ENCODE data around the gene SLC25A6. TPM values are rescaled to one million over a fixed set of nuclear protein-coding genes. Genes with fewer than 3 reads are reported as not detected.
"Not testable (repeated sequence)": the region's sequence is repeated elsewhere in the genome, so short reads cannot be mapped to it uniquely, and the experiment has no call there.

SLC25A6 gene
- total RNA-seq, 1 donor from 2014 or later, result 294 TPM

- ATAC-seq, result no peak
Observed at GRCh38 chrX:1412551-1413161, 20.7 kb upstream of the SLC25A6 start.

- no peak for ATAC-seq
Observed at GRCh38 chrX:1411326-1411725, 19.4 kb upstream of the SLC25A6 start.

- no peak for ATAC-seq
Observed at GRCh38 chrX:1407035-1407434, 15.1 kb upstream of the SLC25A6 start.

GRCh38 chrX:1405769-1406168 lies 13.9 kb upstream of the SLC25A6 start:
- not testable (repeated sequence) for ATAC-seq

GRCh38 chrX:1403867-1404266 lies 12.0 kb upstream of the SLC25A6 start:
- ATAC-seq, result not testable (repeated sequence)

GRCh38 chrX:1403228-1403627 lies 11.3 kb upstream of the SLC25A6 start:
- peak; percentile 22 for ATAC-seq

- no peak for ATAC-seq
Observed at GRCh38 chrX:1401611-1402430, 9.9 kb upstream of the SLC25A6 start.

- peak; percentile 75 for ATAC-seq
Observed at GRCh38 chrX:1400742-1401471, 9.0 kb upstream of the SLC25A6 start.

GRCh38 chrX:1400049-1400448 lies 8.1 kb upstream of the SLC25A6 start:
- ATAC-seq, result no peak

- ATAC-seq, result no peak
Observed at GRCh38 chrX:1398431-1399340, 6.8 kb upstream of the SLC25A6 start.

- ATAC-seq, result no peak
Observed at GRCh38 chrX:1397441-1398270, 5.7 kb upstream of the SLC25A6 start.

- ATAC-seq, result no peak
Observed at GRCh38 chrX:1397001-1397400, 5.1 kb upstream of the SLC25A6 start.

GRCh38 chrX:1395646-1396216 lies 3.8 kb upstream of the SLC25A6 start:
- ATAC-seq, result no peak

- ATAC-seq, result no peak
Observed at GRCh38 chrX:1394731-1395501, 3.0 kb upstream of the SLC25A6 start.

- no peak for ATAC-seq
Observed at GRCh38 chrX:1393871-1394615, 2.1 kb upstream of the SLC25A6 start.

- peak; percentile 63 for ATAC-seq
Observed at GRCh38 chrX:1392376-1393068, 609 bp upstream of the SLC25A6 start.

GRCh38 chrX:1391370-1391706 lies 575 bp downstream of the SLC25A6 start:
- ATAC-seq, result no peak

GRCh38 chrX:1390621-1391369 lies 1.1 kb downstream of the SLC25A6 start:
- no peak for ATAC-seq

GRCh38 chrX:1389993-1390285 lies 2.0 kb downstream of the SLC25A6 start:
- ATAC-seq, result no peak
